Peyer's patch (tissue), 4 donors: Measurements from ENCODE around the gene CPHXL2.

ENCODE experiments used
- CTCF ChIP-seq, 6 experiments: fragments of 450-650 bp in 4 of 6; fragments of 200-600 bp in 2 of 6; sonication (generic) in 1 of 6; IDR thresholded peaks; one replicate each; pipeline ENCODE4 v1.5.1; 2017 to 2019; ENCODE audit warnings: antibody characterized with exemption in 6 of 6, mild to moderate bottlenecking in 3 of 6, moderate library complexity in 1 of 6
- POLR2A ChIP-seq, 2 donors: fragments of 450-650 bp; IDR thresholded peaks; one replicate each; pipeline ENCODE4 v1.5.1; 2017; ENCODE audit warnings: antibody characterized with exemption in 2 of 2, mild to moderate bottlenecking in 2 of 2, moderate library complexity in 2 of 2

GRCh38 chr16:75687361-75687760, 10.6 kb upstream of the CPHXL2 start:
- no peak for TF ChIP-seq CTCF (IDR thresholded peaks at IDR 0.05)
- TF ChIP-seq POLR2A (IDR thresholded peaks at IDR 0.05), result no peak
